NCI-H748 treated with DMSO at 0.1 percent for 48 hours (cell line): ENCODE results near the gene INSYN2B.
"Not testable (repeated sequence)": the region's sequence is repeated elsewhere in the genome, so short reads cannot be mapped to it uniquely, and the experiment has no call there.

Experiments used
- DNase-seq: peaks from one replicate; lab custom pipeline; 2025; lab: John Stamatoyannopoulos, UW

INSYN2B gene

GRCh38 chr5:169848792-169849191, 131.5 kb downstream of the INSYN2B start:
- no peak for DNase-seq

GRCh38 chr5:169848271-169848670, 132.0 kb downstream of the INSYN2B start:
- DNase-seq = no peak

- DNase-seq = no peak
Measured at GRCh38 chr5:169847519-169847918, 132.8 kb downstream of the INSYN2B start.

- DNase-seq = no peak
Measured at GRCh38 chr5:169842699-169843098, 137.6 kb downstream of the INSYN2B start.

- no peak for DNase-seq
Measured at GRCh38 chr5:169840405-169840804, 139.9 kb downstream of the INSYN2B start.

- DNase-seq = no peak
Measured at GRCh38 chr5:169838688-169839087, 141.6 kb downstream of the INSYN2B start.

GRCh38 chr5:169837686-169838085, 142.6 kb downstream of the INSYN2B start:
- DNase-seq = no peak

- DNase-seq = no peak
Measured at GRCh38 chr5:169836835-169837536, 143.3 kb downstream of the INSYN2B start.

- DNase-seq = not testable (repeated sequence)
Measured at GRCh38 chr5:169834540-169834939, 145.8 kb downstream of the INSYN2B start.

GRCh38 chr5:169833681-169834292, 146.5 kb downstream of the INSYN2B start:
- DNase-seq = not testable (repeated sequence)

GRCh38 chr5:169832845-169833244, 147.4 kb downstream of the INSYN2B start:
- DNase-seq = no peak

- DNase-seq = no peak
Measured at GRCh38 chr5:169832304-169832703, 148.0 kb downstream of the INSYN2B start.

- DNase-seq = no peak
Measured at GRCh38 chr5:169831331-169831730, 149.0 kb downstream of the INSYN2B start.

GRCh38 chr5:169828385-169828784, 151.9 kb downstream of the INSYN2B start:
- DNase-seq = no peak

GRCh38 chr5:169827769-169828168, 152.5 kb downstream of the INSYN2B start:
- DNase-seq = no peak

GRCh38 chr5:169826618-169827017, 153.7 kb downstream of the INSYN2B start:
- DNase-seq = no peak

GRCh38 chr5:169817031-169817430, 163.3 kb downstream of the INSYN2B start:
- DNase-seq = no peak

- DNase-seq = no peak
Measured at GRCh38 chr5:169814522-169814921, 165.8 kb downstream of the INSYN2B start.
